Measurements from ENCODE around the gene POU6F2. TPM values are rescaled to one million over a fixed set of nuclear protein-coding genes. Genes with fewer than 3 reads are reported as not detected.

POU6F2 gene
- total RNA-seq, 3 donors from 2014 or later, result not detected

DNA sequence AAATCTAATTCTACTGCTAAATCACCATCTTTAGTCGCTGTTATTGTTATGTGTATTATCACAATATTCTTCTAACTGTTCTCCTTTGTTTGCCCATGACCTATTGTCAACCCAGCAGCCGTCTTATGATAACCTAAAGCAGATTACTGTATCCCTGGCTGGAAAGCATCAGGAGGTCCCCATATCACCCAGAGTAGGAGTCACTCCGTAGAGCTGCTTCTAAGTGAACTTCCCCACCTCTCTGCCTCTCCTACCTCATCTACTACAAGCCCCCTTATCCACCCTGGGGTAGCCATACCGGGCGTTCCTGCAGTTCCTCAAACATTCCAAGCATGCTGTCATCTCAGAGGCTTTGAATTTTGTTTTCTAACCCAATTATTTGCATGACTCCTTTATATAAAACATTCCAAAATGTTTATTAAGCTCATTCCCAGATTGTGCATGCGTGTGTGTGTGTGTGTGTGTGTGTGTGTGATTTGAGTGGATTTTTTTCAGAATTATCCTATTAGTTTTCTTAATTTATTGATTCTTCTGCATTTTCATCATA is 39.7 kb downstream of the POU6F2 start:
- Mint-ChIP-seq H3K4me3 (no peak overlapping the region), H3K9me3 (peaks cover under 1% of the 10 kb centered on the region), H3K27me3 (ENCODE audit: low read depth) (peaks cover 4% of the 10 kb centered on the region), H3K36me3 (ENCODE audit: insufficient read depth) (no peaks in the 10 kb centered on the region), H3K4me1 (ENCODE audit: low read depth) (no peaks in the 10 kb centered on the region)
- DNase-seq, result no peak
- ATAC-seq, result no peak

DNA sequence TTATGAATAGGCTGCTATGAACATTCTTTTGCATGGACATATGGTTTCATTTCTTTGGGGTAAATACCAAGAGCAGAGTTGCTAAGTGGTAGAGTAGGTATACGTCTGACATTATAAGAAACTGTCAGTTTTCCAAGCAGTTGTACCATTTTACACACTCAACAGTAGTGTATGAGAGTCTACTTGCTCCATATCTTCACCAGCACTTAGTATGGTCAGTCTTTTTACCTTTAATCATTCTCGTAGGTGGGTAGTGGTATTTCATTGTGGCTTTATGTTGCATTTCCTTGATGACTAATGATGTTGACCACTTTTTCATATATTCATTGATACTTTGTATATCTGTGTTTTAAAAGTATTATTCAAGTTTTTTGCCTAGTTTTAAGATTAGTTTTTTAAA is 45.1 kb downstream of the POU6F2 start:
- DNase-seq (no peak), ATAC-seq (no peak)
- H3K36me3 Mint-ChIP-seq (ENCODE audit: insufficient read depth), result no peaks in the 10 kb centered on the region
- H3K27me3 Mint-ChIP-seq (ENCODE audit: low read depth), result peaks cover 3% of the 10 kb centered on the region
- H3K9me3 Mint-ChIP-seq, result peaks cover 8% of the 10 kb centered on the region
- no peaks in the 10 kb centered on the region for H3K4me1 Mint-ChIP-seq (ENCODE audit: low read depth)
- H3K4me3 Mint-ChIP-seq, result no peak overlapping the region

DNA sequence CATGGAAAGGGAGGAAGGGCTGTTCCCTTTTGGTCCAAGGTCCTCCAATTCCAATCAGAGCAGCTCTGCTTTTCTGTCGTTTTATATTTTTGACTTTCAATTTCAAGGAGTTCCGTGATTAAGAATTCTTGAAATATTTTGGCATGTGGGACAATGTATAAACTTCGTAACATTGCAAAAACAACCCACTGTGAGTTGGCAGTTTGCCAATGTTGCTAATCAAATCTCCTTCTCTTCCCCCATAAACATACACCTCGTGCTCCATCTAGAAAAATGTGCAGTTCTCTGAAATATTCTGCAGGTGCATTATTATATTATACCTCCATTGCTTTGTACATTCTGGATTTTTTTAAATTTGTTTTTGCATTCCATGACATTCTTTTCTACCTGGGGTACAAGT is 49.8 kb downstream of the POU6F2 start:
- peaks cover 3% of the 10 kb centered on the region for H3K27me3 Mint-ChIP-seq (ENCODE audit: low read depth)
- DNase-seq (no peak), ATAC-seq (no peak)
- no peaks in the 10 kb centered on the region for H3K4me1 Mint-ChIP-seq (ENCODE audit: low read depth)
- H3K4me3 Mint-ChIP-seq, result no peak overlapping the region
- no peaks in the 10 kb centered on the region for H3K36me3 Mint-ChIP-seq (ENCODE audit: insufficient read depth)
- peaks cover 7% of the 10 kb centered on the region for H3K9me3 Mint-ChIP-seq

DNA sequence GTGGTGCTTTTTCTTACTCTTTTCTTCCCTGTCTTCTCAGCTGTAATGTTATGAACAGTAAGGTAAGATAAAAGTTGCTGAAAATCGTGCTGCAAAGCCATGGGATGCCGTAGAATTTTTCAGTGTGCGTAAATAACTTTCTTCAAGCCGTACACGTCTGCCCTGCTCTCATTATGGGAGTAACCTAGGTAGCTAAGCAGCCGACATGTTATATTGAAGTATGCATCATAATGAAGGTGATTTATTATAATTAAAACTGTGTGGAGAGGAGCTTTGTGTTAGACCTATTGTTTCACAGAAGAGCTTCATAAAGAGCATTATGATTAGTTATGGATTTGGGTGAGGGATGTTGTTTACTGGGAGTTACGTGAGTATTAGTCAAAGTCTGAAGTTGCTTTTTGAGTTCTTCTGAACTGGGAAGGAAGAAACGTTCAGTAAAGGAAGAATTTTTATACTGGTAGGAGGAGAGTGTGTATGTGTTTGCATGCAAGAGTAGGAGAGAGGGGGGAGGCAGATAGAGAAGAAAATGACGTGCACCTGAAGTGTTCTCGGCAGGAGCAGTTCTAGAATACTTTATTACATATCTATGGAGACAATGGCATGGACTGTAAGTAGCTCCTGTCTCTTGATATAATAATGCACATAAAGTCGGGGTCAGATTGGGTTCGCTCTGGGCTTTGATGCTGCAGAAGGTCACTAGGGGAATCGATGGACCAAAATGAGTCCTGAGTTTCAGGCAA is 56.3 kb downstream of the POU6F2 start:
- DNase-seq, result no peak
- no peaks in the 10 kb centered on the region for H3K9me3 Mint-ChIP-seq
- no peak overlapping the region for H3K4me3 Mint-ChIP-seq
- no peaks in the 10 kb centered on the region for H3K36me3 Mint-ChIP-seq (ENCODE audit: insufficient read depth)
- no peaks in the 10 kb centered on the region for H3K27me3 Mint-ChIP-seq (ENCODE audit: low read depth)
- no peak for ATAC-seq
- no peaks in the 10 kb centered on the region for H3K4me1 Mint-ChIP-seq (ENCODE audit: low read depth)

DNA sequence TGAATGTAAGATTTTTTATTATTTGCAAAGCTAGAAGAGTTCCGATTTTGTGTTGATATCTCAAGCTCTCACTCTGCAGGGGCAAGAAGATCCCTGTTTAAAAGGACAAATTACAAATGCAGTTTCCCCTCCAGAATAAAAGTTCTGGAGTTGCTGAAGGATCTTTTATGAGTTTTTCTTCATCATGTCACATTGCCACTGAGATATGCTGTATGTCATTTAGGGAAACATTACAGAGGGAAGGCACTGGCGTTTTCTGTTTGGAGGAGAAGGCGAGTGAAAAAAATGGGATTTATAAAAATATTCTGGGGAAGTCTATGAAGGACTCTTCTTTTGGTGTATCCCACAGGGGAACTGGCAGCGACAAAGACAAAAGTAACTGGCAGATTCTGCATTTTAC is 57.4 kb downstream of the POU6F2 start:
- Mint-ChIP-seq H3K9me3 (no peaks in the 10 kb centered on the region), H3K4me3 (no peak overlapping the region), H3K4me1 (ENCODE audit: low read depth) (no peaks in the 10 kb centered on the region), H3K27me3 (ENCODE audit: low read depth) (no peaks in the 10 kb centered on the region), H3K36me3 (ENCODE audit: insufficient read depth) (no peaks in the 10 kb centered on the region)
- ATAC-seq (no peak), DNase-seq (no peak)

DNA sequence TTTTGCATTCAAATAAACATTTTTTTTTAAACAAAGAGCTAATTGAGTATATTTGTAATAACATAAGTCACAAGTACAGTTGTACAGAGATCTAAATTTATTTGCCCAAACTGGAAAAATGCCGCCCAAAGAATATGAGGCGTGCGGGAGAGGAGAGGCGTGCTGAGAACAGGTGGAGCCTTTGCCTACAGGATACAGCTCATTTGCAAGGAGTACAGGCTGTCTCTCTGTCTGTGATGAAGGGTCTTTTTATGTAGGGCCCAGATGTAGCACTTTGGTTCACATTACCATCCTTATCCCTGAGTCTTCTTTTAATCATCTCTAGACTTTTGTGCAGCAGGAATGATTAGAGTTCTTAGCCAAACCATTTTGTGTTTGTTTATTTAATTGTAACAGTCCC is 58.2 kb downstream of the POU6F2 start:
- Mint-ChIP-seq H3K27me3 (ENCODE audit: low read depth) (no peaks in the 10 kb centered on the region), H3K4me1 (ENCODE audit: low read depth) (no peaks in the 10 kb centered on the region), H3K36me3 (ENCODE audit: insufficient read depth) (no peaks in the 10 kb centered on the region), H3K4me3 (no peak overlapping the region), H3K9me3 (no peaks in the 10 kb centered on the region)
- DNase-seq, result no peak
- no peak for ATAC-seq

DNA sequence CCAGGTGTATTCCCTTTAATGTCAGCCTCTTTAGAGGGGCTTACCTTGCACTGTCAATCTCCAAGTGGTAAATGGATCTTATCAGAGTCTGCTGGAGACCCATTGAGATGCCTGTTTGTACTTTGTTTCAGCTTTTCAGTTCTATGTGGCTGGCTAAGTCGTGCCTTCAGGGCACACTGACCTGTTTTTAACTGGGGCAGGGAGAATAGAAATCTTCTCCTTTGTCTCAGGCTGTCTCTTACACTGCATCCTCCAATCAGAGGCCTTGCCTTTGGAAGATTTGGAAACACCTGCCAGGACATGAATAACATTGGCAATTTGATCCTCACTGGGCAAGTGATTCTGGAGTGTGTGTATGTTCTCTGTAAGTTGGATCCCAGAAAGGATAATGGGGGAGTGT is 65.0 kb downstream of the POU6F2 start:
- DNase-seq, result no peak
- no peaks in the 10 kb centered on the region for H3K36me3 Mint-ChIP-seq (ENCODE audit: insufficient read depth)
- H3K4me3 Mint-ChIP-seq, result no peak overlapping the region
- no peak for ATAC-seq
- H3K4me1 Mint-ChIP-seq (ENCODE audit: low read depth), result no peaks in the 10 kb centered on the region
- no peaks in the 10 kb centered on the region for H3K9me3 Mint-ChIP-seq
- no peaks in the 10 kb centered on the region for H3K27me3 Mint-ChIP-seq (ENCODE audit: low read depth)

DNA sequence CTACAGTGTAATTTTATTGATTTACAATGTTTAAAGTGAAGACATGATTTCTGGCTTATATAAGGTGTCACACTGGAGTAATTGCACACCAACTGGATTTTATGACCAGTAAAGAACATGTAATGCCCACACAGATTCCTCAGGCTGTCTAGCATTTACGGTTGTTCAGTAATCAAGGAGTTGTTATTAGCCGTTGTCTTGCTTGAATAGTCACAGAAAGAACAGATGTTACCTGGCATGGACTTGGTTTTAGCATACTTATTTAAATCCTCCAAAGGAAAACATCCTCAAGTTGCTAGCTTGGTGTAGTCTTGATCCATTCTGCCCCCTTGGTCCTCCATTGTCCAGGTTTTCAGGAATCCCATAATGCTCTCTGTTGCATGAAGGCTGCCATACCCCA is 65.8 kb downstream of the POU6F2 start:
- no peaks in the 10 kb centered on the region for H3K27me3 Mint-ChIP-seq (ENCODE audit: low read depth)
- H3K4me3 Mint-ChIP-seq, result no peak overlapping the region
- no peaks in the 10 kb centered on the region for H3K9me3 Mint-ChIP-seq
- H3K4me1 Mint-ChIP-seq (ENCODE audit: low read depth), result no peaks in the 10 kb centered on the region
- DNase-seq, result no peak
- ATAC-seq, result no peak
- H3K36me3 Mint-ChIP-seq (ENCODE audit: insufficient read depth), result no peaks in the 10 kb centered on the region

DNA sequence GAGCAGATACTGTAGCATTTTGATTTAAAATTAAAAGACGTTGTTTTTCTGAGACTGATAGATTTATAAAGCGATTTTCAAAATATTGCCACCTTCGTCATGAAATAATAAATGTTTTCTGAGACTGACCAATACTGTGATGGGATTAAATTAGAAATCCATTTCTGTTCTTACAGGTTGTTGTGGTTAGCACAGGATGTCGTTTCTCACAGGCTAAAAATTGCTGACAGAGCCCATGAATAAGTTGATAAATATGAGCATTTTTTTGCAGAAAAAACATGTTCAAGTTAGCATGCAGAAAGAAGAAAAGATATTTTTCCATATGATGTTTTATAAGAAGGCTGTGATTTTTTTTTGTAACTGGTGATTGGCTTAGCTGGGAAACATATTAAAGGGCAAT is 66.8 kb downstream of the POU6F2 start:
- H3K36me3 Mint-ChIP-seq (ENCODE audit: insufficient read depth), result no peaks in the 10 kb centered on the region
- H3K27me3 Mint-ChIP-seq (ENCODE audit: low read depth), result peaks cover 3% of the 10 kb centered on the region
- no peaks in the 10 kb centered on the region for H3K4me1 Mint-ChIP-seq (ENCODE audit: low read depth)
- ATAC-seq, result no peak
- no peak overlapping the region for H3K4me3 Mint-ChIP-seq
- no peak for DNase-seq
- H3K9me3 Mint-ChIP-seq, result no peaks in the 10 kb centered on the region

DNA sequence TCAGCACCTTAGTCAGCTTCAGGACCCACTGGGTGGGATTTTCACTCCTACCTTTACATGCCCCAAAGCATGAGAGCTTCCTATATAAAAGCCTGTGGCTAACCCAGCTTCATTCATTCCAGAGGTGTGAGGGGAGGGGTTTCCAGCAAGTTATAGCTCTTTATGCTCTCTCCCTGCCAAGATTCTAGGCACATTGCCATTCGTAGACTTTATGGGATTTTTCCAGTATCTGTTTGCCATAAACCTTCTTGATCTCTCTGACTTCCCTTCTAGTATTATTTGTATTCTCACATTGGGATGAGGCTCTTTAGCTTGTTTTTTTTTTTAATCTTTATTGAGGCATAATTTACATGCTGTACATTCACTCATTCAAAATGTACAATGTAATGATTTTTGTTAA is 67.5 kb downstream of the POU6F2 start:
- no peak for ATAC-seq

DNA sequence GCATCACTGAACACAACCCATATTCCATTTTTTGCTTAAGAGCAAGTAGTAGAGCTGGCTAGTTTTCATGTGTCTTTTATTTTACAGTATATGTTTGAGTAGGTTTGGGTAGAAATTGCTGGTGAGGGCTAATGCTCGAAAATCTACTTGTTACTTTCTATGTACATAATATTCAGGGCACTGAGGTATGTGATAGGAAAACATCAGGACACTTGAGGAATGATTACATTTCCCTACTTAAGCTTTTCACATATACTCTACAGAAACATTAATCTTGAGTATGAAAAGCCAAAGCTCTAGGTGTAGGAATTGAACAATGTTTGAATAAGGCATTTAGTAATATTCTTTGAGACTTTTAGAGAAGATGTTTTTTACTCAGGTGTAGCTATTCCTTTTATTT is 73.6 kb downstream of the POU6F2 start:
- no peak overlapping the region for H3K4me3 Mint-ChIP-seq
- peaks cover 6% of the 10 kb centered on the region for H3K27me3 Mint-ChIP-seq (ENCODE audit: low read depth)
- no peaks in the 10 kb centered on the region for H3K4me1 Mint-ChIP-seq (ENCODE audit: low read depth)
- peaks cover 10% of the 10 kb centered on the region for H3K9me3 Mint-ChIP-seq
- H3K36me3 Mint-ChIP-seq (ENCODE audit: insufficient read depth), result no peaks in the 10 kb centered on the region
- ATAC-seq, result no peak
- DNase-seq, result no peak

More for the DNA sequence above, 67.5 kb downstream of the POU6F2 start:
- H3K4me1 Mint-ChIP-seq (ENCODE audit: low read depth), result no peaks in the 10 kb centered on the region
- DNase-seq, result no peak
- H3K27me3 Mint-ChIP-seq (ENCODE audit: low read depth), result peaks cover 3% of the 10 kb centered on the region
- no peaks in the 10 kb centered on the region for H3K9me3 Mint-ChIP-seq
- H3K36me3 Mint-ChIP-seq (ENCODE audit: insufficient read depth), result no peaks in the 10 kb centered on the region
- H3K4me3 Mint-ChIP-seq, result no peak overlapping the region

DNA sequence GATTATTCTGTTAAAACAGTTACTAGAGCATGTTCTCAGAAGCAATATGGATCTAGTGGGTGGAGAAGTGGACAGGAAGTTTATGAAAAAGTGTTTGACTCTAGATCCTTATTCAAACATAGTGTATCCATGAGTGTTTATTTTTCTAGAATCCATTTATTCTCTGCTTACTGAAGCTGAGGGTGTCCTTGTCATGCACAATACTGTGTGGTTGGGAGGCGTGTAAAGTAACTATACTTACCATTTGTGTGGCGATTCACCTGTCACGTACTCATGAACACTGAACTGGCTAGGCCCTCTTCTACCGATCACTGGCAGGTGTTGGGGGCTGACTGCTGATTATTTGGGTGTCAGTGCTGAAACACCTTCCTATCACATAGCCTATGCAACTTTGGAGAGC is 74.0 kb downstream of the POU6F2 start:
- no peak for ATAC-seq
- Mint-ChIP-seq H3K27me3 (ENCODE audit: low read depth) (peaks cover 6% of the 10 kb centered on the region), H3K4me1 (ENCODE audit: low read depth) (no peaks in the 10 kb centered on the region), H3K4me3 (no peak overlapping the region), H3K36me3 (ENCODE audit: insufficient read depth) (no peaks in the 10 kb centered on the region), H3K9me3 (peaks cover 13% of the 10 kb centered on the region)
- DNase-seq, result no peak

DNA sequence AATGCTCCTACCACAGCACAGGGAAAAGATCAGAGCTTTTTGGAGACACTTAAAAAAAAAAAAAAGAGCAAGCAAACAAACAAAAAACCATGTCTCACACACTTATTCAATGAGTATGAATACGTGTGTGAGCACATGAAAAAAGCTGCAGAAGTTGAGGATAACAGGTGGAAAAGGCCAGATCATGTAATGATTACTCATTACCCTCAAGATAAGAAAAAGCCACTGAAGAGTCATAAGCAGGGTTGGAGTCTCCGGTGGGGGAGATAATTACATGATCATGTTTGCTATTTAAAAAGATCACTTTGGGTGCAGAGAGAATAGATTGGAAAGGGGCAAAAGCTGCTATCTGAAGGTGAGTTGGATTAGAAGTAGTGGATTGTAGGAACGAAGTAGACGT is 77.0 kb downstream of the POU6F2 start:
- ATAC-seq, result no peak

DNA sequence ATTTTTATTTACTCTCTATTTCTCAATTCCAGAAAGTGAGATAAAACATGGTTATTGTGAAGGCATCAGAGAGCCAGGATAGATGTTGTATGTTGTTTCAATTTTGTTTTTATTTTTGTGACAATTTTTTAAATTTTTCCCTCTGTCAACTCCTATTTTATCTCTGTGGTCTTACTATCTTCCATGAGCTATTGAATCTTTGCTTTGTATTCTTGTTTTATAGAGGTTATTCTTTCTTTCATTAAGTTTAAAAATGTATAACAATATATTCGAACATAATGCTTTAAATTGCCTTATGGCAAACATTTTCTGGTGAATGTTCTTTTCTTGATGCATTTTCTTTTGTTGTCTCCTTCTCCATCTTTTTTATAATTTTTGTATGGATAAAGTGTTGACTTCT is 78.4 kb downstream of the POU6F2 start:
- DNase-seq (no peak), ATAC-seq (no peak)
- Mint-ChIP-seq H3K27me3 (ENCODE audit: low read depth) (peaks cover 4% of the 10 kb centered on the region), H3K4me3 (no peak overlapping the region), H3K9me3 (peaks cover 13% of the 10 kb centered on the region), H3K36me3 (ENCODE audit: insufficient read depth) (no peaks in the 10 kb centered on the region), H3K4me1 (ENCODE audit: low read depth) (no peaks in the 10 kb centered on the region)

More for the DNA sequence above, 77.0 kb downstream of the POU6F2 start:
- Mint-ChIP-seq H3K36me3 (ENCODE audit: insufficient read depth) (no peaks in the 10 kb centered on the region), H3K27me3 (ENCODE audit: low read depth) (peaks cover 2% of the 10 kb centered on the region), H3K4me3 (no peak overlapping the region), H3K9me3 (peaks cover 13% of the 10 kb centered on the region), H3K4me1 (ENCODE audit: low read depth) (no peaks in the 10 kb centered on the region)
- DNase-seq, result no peak

DNA sequence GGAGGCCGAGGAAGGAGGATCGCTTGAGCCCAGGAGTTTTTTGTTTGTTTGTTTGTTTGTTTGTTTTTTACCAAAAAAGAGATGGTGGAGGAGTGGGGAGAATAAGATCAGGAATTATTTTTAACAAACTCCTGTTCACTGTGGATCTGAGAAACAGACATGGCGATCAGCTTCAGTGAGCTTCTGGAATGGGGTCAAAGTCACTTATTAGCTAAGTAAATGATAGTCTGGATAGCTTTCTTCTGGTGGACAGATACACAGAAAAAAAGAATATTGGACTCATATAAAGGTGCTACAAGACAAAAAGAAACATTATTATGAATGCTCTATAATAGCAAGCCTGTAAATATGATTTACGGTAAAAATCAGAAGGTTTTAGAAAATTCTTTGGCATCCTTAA is 85.1 kb downstream of the POU6F2 start:
- H3K27me3 Mint-ChIP-seq (ENCODE audit: low read depth), result peaks cover 2% of the 10 kb centered on the region
- H3K36me3 Mint-ChIP-seq (ENCODE audit: insufficient read depth), result no peaks in the 10 kb centered on the region
- H3K4me3 Mint-ChIP-seq, result no peak overlapping the region
- DNase-seq (no peak), ATAC-seq (no peak)
- H3K4me1 Mint-ChIP-seq (ENCODE audit: low read depth), result no peaks in the 10 kb centered on the region
- H3K9me3 Mint-ChIP-seq, result no peaks in the 10 kb centered on the region

Data from activated T-cell treated with anti-CD3 and anti-CD28 coated beads, Interleukin-2, amount 50 U/mL, for 4 hours (primary cell).